ENCODE results near the gene CTNNA2.

Gene CTNNA2

DNA sequence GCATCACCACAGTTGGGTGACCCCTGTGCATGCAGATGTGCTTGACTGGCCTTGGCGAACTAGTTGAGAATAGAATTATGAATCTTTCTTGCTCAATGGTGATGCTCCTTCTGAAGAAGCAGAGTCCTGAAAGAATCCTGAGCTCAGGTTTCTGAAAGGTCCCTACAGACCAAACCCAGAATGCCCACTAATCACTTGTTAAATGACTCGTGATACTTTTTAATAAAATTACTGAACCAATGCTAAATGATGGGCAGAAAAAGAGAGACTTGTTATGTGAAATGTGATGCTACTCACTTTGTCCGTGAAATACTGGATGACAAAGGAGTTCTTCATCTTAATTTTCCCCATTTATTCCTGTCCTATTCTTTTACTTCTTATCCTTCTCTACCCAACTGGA lies 1055.2 kb downstream of the CTNNA2 start:
- DNase-seq (ENCODE audit: low read depth): no peak

DNA sequence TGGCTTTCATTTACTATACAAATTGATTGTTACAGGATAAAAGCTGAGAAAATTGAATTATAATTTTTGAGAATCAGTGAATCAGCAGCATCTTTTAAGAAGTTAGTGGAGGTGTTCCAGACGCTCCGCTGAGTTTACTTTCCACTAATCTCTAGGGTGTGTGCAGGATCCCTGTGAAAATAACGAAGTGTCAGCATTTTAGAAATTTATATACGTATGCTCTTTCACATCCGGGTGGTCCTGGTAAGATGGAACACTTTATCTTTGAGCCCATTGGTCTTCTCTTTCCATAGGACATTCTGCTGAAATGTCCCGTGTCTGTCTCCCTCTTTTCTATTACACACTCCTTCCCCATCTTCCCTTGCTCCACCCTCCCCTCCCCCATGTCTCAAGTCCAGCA lies 1060.3 kb downstream of the CTNNA2 start:
- DNase-seq (ENCODE audit: low read depth): no peak

GRCh38 chr2:80573950-80574349 lies 1061.1 kb downstream of the CTNNA2 start:
- DNase-seq (ENCODE audit: low read depth): no peak

GRCh38 chr2:80579756-80580155 lies 1066.9 kb downstream of the CTNNA2 start:
- no peak for DNase-seq (ENCODE audit: low read depth)

DNA sequence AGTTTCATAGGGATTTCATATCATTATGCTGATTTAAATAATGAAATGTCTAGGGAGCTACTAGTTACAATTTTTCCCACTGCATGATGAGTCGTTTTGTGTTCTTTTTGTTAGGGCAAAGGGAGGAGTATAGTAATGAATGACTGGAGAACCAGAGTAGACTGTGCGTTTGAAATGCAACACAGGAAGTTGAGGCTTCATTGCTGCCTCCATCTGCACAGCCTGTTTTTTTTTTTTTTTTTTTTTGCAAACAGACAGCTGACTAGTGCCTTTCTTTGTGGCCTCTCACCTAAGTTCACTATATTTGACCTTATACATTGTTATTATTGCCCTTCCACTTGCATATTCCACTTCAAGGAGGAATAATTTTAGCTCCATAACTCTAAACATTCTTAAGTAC lies 1078.4 kb downstream of the CTNNA2 start:
- no peak for DNase-seq (ENCODE audit: low read depth)

GRCh38 chr2:80592106-80592505 lies 1079.3 kb downstream of the CTNNA2 start:
- DNase-seq (ENCODE audit: low read depth): no peak

DNA sequence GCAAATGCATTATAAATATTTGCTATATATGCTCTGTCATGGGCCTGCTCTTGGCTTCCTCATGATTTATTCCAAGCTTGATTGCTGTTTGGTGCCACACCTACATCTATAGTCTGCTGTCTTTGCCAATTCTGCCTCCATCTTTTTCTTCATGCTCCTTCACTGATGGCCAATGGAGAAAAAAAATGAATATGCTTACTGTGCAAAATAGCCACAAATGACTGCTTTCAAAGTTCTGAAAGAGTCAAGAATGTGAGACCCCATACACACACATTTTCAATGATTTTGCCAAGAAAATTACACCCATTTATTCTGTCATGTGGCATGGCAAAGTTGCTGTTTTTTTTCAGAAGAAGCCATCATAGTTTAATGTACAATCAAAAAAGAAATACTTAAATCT lies 1097.3 kb downstream of the CTNNA2 start:
- no peak for DNase-seq (ENCODE audit: low read depth)

GRCh38 chr2:80621656-80622055 lies 1108.8 kb downstream of the CTNNA2 start:
- DNase-seq (ENCODE audit: low read depth): no peak

GRCh38 chr2:80624062-80624461 lies 1111.2 kb downstream of the CTNNA2 start:
- DNase-seq (ENCODE audit: low read depth): no peak

DNA sequence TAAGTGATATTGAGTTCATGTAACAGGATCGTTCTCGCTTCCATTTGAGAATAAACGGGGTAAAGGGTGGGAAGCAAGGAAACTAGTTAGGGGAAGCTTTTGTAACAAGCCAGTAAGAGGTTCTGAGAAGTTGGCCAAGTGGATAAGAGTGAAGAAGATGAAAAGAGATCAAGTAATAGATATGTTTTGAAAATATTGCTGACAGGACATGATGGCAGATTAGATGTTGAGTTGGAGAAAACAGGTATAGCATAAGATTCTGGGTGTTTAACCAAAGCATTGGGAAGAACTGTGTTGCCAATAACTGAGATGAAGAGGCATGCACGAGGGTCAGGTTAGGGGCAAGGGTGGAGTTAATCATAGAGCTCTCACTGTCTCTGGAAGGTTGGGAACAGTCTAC lies 1121.7 kb downstream of the CTNNA2 start:
- DNase-seq (ENCODE audit: low read depth): no peak

DNA sequence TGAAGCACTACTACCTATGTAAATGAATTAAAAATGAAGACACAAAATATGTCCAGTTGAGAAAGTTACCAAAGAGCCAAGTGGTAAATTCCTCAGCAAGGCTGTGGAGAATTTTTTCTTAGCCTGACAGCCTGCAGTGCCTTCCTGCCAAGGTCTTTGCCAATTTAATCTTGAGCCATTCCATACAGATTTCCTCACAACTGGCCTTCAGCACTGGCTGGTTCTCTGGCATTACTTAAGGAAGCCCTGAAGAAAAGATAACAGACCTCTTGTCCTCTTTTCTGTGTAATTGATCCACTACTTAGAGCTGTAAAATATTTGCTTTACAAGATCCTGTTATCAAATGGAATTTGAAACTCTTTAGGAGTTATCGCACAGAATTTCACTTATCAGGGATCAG lies 1125.9 kb downstream of the CTNNA2 start:
- no peak for DNase-seq (ENCODE audit: low read depth)

- no peak for DNase-seq (ENCODE audit: low read depth)
Measured at GRCh38 chr2:80642465-80642864, 1129.6 kb downstream of the CTNNA2 start.

DNA sequence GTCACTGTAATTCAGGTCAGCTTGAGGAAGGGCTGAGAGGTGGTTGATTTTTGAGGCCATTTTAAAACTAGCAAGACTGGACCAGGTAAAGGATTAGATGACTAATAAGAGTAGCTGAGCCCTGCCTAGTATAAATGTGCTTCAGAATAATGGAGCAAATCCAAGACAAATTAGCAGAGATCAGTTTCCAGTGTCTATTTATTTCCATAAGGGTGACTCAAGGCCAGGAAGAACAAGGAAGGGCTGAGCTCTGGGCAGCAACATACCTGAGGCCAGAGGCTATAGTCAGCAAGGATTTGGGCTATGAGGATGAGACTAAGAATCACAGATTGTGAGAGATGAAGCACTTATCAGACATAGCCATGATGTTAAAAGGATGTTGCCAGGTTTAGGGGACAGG lies 1130.7 kb downstream of the CTNNA2 start:
- no peak for DNase-seq (ENCODE audit: low read depth)

GRCh38 chr2:80651435-80651834 lies 1138.6 kb downstream of the CTNNA2 start:
- no peak for DNase-seq (ENCODE audit: low read depth)

DNA sequence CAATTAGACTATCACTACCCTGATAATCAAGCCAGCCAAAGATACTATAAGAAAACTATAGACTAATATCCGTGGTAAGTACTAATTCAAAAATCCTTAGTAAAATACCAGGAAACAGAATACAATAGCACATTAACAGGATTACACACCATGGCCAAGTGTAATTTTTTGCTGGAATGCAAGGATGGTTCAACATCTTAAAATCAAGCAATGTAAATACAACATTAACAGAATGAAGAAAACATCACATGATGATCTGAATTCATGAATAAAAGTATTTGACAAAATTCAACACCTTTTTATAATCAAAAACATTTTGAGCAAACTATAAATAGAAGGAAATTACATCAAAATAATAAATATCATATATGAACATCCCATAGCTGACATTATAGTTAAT lies 1142.4 kb downstream of the CTNNA2 start:
- DNase-seq (ENCODE audit: low read depth): no peak

- DNase-seq (ENCODE audit: low read depth): no peak
Measured at GRCh38 chr2:80670763-80671162, 1157.9 kb downstream of the CTNNA2 start.

- no peak for DNase-seq (ENCODE audit: low read depth)
Measured at GRCh38 chr2:80687524-80687923, 1174.7 kb downstream of the CTNNA2 start.

- no peak for DNase-seq (ENCODE audit: low read depth)
Measured at GRCh38 chr2:80689106-80689505, 1176.3 kb downstream of the CTNNA2 start.

Measured in GM04503 (cell line).